ENCODE results near the gene IGF1R. TPM values are rescaled to one million over a fixed set of nuclear protein-coding genes. Genes with fewer than 3 reads are reported as not detected.

The IGF1R gene
- total RNA-seq, 4 donors from 2014 or later: 87.8 to 173 (median 107) TPM

- H3K4me3 ChIP-seq: no peak overlapping the region
- no peak for DNase-seq (ENCODE audit: low spot score in 2 of 2)
- H3K27me3 ChIP-seq: no peaks in the 10 kb centered on the region
- 72% methylated on average over 3 of the region's 3 CpGs for WGBS
- H3K36me3 ChIP-seq: no peaks in the 10 kb centered on the region
- H3K4me1 ChIP-seq: peaks cover 26% of the 10 kb centered on the region
- TF ChIP-seq POLR2A (IDR thresholded peaks at IDR 0.05) (no peak), CTCF (IDR thresholded peaks at IDR 0.05) (no peak), EP300 (IDR thresholded peaks at IDR 0.05) (no peak), POLR2AphosphoS5 (IDR thresholded peaks at IDR 0.05) (no peak)
- H3K27ac ChIP-seq: no peak overlapping the region
- H3K9me3 ChIP-seq: no peaks in the 10 kb centered on the region
Observed at GRCh38 chr15:98660055-98660454, 11.7 kb downstream of the IGF1R start.

GRCh38 chr15:98663045-98663444, 14.7 kb downstream of the IGF1R start:
- 76% methylated on average over 6 of the region's 6 CpGs for WGBS
- DNase-seq (ENCODE audit: low spot score in 2 of 2): no peak
- peaks cover 29% of the 10 kb centered on the region for H3K4me1 ChIP-seq
- H3K4me3 ChIP-seq: no peak overlapping the region
- H3K27me3 ChIP-seq: no peaks in the 10 kb centered on the region
- H3K9me3 ChIP-seq: no peaks in the 10 kb centered on the region
- TF ChIP-seq CTCF (IDR thresholded peaks at IDR 0.05): no peak
- TF ChIP-seq EP300 (IDR thresholded peaks at IDR 0.05): no peak
- TF ChIP-seq POLR2AphosphoS5 (IDR thresholded peaks at IDR 0.05): no peak
- no peak for TF ChIP-seq POLR2A (IDR thresholded peaks at IDR 0.05)
- no peak overlapping the region for H3K27ac ChIP-seq
- H3K36me3 ChIP-seq: no peaks in the 10 kb centered on the region

DNA sequence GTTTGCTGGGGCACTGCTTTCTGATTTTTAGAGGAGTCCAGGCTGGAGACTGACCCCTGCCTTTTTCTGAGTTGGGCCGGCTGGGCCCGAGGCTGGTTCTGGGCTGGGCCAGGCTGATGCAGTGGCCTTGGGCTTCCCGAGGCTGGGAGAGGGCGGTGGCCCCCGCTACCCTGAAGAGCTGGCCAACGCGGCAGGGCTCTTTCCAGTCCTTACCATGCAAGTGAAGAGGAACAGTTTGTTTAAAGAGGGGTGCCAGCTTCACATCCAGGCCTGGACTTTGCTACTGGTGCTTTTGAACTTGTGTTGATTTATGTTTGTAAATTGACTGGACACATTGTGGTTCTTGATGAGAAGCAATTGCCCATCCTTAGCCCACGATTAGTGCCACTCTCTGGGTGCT, 15.3 kb downstream of the IGF1R start:
- no peaks in the 10 kb centered on the region for H3K27me3 ChIP-seq
- 73% methylated on average over 8 of the region's 8 CpGs for WGBS
- H3K36me3 ChIP-seq: no peaks in the 10 kb centered on the region
- no peak overlapping the region for H3K27ac ChIP-seq
- no peak for DNase-seq (ENCODE audit: low spot score in 2 of 2)
- peaks cover 35% of the 10 kb centered on the region for H3K4me1 ChIP-seq
- no peak overlapping the region for H3K4me3 ChIP-seq
- no peak for TF ChIP-seq CTCF (IDR thresholded peaks at IDR 0.05)
- no peak for TF ChIP-seq POLR2AphosphoS5 (IDR thresholded peaks at IDR 0.05)
- no peak for TF ChIP-seq EP300 (IDR thresholded peaks at IDR 0.05)
- no peak for TF ChIP-seq POLR2A (IDR thresholded peaks at IDR 0.05)
- no peaks in the 10 kb centered on the region for H3K9me3 ChIP-seq

GRCh38 chr15:98666441-98666840, 18.1 kb downstream of the IGF1R start:
- H3K36me3 ChIP-seq: no peaks in the 10 kb centered on the region
- no peak for DNase-seq (ENCODE audit: low spot score in 2 of 2)
- TF ChIP-seq EP300 (IDR thresholded peaks at IDR 0.05): no peak
- no peak for TF ChIP-seq POLR2AphosphoS5 (IDR thresholded peaks at IDR 0.05)
- TF ChIP-seq CTCF (IDR thresholded peaks at IDR 0.05): no peak
- no peak for TF ChIP-seq POLR2A (IDR thresholded peaks at IDR 0.05)
- peaks cover 50% of the 10 kb centered on the region for H3K4me1 ChIP-seq
- no peak overlapping the region for H3K4me3 ChIP-seq
- 94% methylated on average over 6 of the region's 6 CpGs for WGBS
- no peaks in the 10 kb centered on the region for H3K27me3 ChIP-seq
- H3K27ac ChIP-seq: no peak overlapping the region
- no peaks in the 10 kb centered on the region for H3K9me3 ChIP-seq

DNA sequence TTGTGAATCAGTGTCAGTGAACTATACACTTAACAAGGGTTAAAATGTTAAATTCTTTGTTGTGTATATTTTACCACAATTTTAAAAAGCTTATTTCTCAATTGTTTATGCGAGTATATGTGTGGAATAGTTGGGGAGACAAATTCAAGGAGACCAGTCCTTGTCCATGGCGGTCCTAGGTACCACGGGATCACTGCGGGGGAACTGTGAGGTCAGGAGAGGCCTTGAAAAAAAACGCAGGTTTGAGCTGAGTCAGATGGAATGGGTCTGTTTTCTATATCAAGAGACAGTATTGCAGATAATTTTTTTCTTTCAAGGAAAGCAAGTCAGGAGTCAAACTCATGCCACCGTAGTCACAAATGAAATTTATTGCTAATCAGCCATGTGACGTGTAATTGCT, 18.5 kb downstream of the IGF1R start:
- Histone ChIP-seq H3K36me3 (no peaks in the 10 kb centered on the region), H3K4me3 (no peak overlapping the region), H3K27ac (no peak overlapping the region), H3K4me1 (peaks cover 53% of the 10 kb centered on the region), H3K27me3 (no peaks in the 10 kb centered on the region), H3K9me3 (no peaks in the 10 kb centered on the region)
- no peak for DNase-seq (ENCODE audit: low spot score in 2 of 2)
- TF ChIP-seq CTCF (IDR thresholded peaks at IDR 0.05) (no peak), POLR2A (IDR thresholded peaks at IDR 0.05) (no peak), EP300 (IDR thresholded peaks at IDR 0.05) (no peak), POLR2AphosphoS5 (IDR thresholded peaks at IDR 0.05) (no peak)
- WGBS: 83% methylated on average over 7 of the region's 7 CpGs

Measured in suprapubic skin (tissue), 4 donors.